ENCODE data around the gene SLCO4A1.

SLCO4A1 gene

GRCh38 chr20:62704341-62704948 lies 62.1 kb downstream of the SLCO4A1 start:
- DNase-seq = peak; percentile 78

DNA sequence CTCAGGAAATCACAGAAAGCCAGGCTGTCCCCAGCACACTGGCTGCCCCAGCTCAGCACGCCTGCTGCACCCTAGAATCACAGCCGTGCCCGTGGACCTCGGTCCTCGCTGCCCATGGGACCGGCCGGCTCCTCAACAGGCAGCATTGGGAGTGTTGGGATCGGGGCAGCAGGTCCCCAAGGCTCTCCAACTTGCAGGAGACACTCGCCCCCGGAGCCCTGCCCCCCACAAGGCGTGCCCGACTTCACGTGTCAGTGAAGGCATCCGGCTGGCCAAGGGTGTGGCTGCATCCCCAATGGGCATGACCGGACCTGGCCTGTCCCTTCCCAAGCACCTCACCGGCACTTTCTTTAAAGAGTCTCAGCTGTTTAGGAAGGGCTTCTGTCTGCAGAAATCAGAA lies 63.3 kb downstream of the SLCO4A1 start:
- DNase-seq = no peak

- DNase-seq = no peak
Measured at GRCh38 chr20:62706344-62706743, 64.0 kb downstream of the SLCO4A1 start.

- DNase-seq = no peak
Measured at GRCh38 chr20:62706857-62707256, 64.6 kb downstream of the SLCO4A1 start.

- no peak for DNase-seq
Measured at GRCh38 chr20:62707276-62707920, 65.1 kb downstream of the SLCO4A1 start.

- DNase-seq = no peak
Measured at GRCh38 chr20:62707921-62708521, 65.7 kb downstream of the SLCO4A1 start.

DNA sequence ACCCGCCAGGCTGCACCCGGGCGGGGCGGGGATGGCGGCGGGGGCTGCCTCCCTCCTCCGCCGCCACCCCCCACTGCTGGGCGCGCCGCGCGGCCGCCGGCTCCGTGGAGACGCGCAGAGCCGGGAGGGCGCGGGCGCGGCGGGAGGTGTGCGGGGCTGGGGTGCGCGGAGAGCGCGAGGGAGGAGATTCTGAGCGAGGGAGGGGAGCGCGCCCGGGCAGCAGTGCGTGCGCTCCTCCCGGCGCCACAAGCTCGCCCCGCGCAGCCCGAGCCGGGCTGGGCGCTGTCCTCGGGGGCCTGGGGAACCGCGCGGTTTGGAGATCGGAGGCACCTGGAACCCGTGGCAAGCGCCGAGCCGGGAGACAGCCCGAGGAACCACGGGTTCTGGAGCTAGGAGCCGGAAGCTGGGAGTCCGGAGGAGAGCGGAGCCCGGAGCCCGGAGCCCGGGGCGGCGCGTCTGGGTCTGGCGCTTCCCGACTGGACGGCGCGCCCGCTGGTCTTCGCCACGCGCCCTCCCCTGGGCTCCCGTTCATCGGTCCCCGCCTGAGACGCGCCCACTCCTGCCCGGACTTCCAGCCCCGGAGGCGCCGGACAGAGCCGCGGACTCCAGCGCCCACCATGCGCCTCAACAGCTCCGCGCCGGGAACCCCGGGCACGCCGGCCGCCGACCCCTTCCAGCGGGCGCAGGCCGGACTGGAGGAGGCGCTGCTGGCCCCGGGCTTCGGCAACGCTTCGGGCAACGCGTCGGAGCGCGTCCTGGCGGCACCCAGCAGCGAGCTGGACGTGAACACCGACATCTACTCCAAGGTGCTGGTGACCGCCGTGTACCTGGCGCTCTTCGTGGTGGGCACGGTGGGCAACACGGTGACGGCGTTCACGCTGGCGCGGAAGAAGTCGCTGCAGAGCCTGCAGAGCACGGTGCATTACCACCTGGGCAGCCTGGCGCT lies 66.6 kb downstream of the SLCO4A1 start, which contains the start of gene NTSR1:
Gene NTSR1 (plus strand): TSS at position 246 of the 946 bp plus-strand sequence. CDS start 372 bp downstream, at position 618.
- no peak for DNase-seq

DNA sequence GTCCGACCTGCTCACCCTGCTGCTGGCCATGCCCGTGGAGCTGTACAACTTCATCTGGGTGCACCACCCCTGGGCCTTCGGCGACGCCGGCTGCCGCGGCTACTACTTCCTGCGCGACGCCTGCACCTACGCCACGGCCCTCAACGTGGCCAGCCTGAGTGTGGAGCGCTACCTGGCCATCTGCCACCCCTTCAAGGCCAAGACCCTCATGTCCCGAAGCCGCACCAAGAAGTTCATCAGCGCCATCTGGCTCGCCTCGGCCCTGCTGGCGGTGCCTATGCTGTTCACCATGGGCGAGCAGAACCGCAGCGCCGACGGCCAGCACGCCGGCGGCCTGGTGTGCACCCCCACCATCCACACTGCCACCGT lies 67.2 kb downstream of the SLCO4A1 start:
- DNase-seq = no peak

GRCh38 chr20:62710221-62710885 lies 68.0 kb downstream of the SLCO4A1 start:
- DNase-seq = no peak

- no peak for DNase-seq
Measured at GRCh38 chr20:62710886-62711702, 68.8 kb downstream of the SLCO4A1 start.

GRCh38 chr20:62711703-62712101 lies 69.4 kb downstream of the SLCO4A1 start:
- no peak for DNase-seq

DNA sequence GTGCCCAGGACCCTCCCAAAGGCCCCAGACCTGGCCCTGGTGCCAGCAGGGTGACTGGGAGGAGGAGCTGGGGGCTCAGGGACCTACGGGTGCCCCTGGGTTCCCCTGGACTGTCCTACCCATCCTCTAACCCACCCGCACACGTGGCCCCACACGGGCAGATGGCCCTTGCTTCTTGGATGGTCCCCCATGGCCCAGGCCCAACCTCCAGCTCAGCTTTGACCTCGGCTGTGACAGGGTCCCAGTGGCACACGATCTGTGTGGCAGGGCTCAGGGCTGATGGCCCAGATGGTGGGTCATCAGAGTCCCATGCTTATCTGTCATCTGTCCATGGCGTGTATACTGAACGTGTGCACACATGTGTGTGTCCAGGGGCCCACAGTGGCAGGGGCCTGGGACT lies 70.3 kb downstream of the SLCO4A1 start:
- DNase-seq = no peak

DNA sequence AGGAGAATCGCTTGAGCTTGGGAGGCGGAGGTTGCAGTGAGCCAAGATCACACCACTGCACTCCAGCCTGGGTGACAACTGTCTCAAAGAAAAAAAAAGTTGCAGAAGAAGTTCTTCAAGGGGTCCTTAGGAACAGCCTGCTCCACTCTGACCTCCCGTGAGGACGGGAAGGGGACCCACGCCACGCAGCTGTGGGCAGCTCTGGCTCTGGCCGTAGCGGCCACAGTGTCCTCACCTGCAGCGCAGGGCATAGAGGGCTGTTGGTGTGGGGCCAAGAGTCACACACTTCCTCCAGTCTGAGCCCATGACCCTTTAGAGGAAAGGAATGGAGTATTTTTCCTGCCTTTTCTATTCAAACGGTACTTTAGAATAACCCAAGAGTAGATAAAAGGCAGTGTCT lies 71.7 kb downstream of the SLCO4A1 start:
- no peak for DNase-seq

- DNase-seq = no peak
Measured at GRCh38 chr20:62714799-62715198, 72.5 kb downstream of the SLCO4A1 start.

DNA sequence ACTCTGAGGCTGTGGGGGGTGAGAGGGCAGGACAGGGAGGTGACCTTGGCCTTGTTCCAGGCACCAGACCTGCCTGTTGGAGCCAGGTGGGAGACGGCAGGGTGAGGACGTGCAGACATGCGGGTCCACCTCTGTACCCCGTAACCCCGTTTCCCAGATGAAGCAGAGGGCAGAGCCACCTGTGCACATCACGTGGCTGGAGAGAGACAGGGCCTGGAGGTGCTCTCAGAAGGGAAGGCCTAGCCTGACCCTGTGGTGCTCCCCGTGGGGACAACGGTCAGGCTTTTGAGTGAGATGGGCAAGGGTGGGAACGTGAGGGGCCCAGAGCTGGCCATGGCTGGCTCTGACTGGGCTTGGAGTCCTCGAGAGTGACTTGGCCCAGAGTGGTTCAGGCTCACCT lies 72.9 kb downstream of the SLCO4A1 start:
- DNase-seq = no peak

DNA sequence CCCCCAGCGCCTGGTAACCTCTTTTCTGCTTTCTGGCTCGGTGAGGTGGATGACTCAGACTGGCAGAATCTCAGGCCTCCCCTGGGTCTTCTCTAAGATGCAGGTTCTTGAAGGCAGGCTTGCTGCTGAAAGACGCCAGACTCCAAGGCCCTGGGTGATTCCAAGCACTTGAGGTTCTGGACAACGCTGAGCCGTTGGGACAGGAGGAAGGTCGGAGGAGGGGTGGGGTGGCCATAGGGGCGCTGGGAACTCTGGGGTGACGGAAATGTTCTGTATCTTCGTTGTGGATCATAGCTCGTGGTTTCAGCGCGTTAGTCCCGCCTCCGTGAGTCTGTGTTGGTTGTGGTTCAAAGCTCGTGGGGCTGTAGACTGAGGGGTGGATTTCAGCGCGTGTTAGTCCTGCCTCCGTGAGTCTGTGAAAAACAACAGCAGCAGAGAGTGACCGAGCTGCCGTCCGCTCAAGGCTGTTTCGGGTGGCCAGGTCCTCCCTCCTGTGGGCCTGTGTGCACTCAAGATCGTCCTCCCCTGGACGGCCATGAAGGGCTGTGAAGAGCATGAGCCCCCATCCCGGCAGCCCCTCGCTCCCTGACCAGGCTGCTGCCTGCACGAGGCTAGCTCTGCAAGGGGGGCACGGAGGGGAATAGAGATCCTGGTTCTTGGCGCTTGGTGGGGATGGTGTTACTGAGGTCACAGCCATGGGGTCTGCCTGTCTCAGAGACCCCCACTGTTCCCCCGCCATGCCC lies 74.1 kb downstream of the SLCO4A1 start:
- no peak for DNase-seq

GRCh38 chr20:62716941-62717310 lies 74.6 kb downstream of the SLCO4A1 start:
- no peak for DNase-seq

DNA sequence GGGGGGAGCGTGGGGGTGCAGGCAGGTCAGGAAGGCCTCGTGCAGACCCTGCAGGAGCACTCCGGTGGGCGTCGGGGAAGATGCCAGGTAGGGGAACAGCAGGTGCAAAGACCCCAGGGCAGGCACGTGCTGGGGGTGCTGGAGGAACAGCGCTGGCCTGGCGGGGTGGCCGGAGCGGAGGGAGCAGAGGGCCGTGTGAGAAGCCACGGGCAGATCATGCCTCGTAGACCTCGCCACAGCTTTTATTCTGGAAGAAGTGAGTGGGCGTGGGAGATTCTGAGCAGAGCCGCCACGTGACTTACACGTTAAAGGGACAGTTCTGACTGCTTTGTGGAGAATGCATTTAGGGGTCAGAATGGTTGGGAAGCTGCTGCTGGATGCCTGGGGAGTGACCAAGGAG lies 75.6 kb downstream of the SLCO4A1 start:
- no peak for DNase-seq

DNA sequence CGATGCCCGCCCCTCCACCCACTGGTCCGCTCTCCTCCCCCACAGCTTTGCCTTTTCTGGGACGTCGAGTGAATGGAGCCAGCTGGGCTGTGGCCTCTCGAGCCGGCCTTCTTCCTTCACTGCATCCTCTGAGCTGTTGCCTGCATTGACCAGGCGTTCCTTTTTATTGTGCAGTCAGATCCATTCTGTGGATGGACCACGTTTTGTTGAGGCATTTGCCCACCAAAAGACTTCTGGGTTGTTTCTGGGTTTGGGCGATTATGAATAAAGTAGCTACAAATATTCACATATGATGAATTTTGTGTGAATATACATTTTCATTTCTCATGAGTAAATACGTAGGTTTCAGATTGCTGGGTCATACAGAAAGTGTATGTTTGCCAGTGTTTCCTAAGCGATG lies 76.2 kb downstream of the SLCO4A1 start:
- no peak for DNase-seq

GRCh38 chr20:62719250-62719935 lies 77.1 kb downstream of the SLCO4A1 start:
- no peak for DNase-seq
